ENCODE measurements around the gene NTM.

The NTM gene

GRCh38 chr11:132072858-132073211, 702.4 kb downstream of the NTM start:
- no peak overlapping the region for H3K4me2 ChIP-seq (ENCODE audit: low read depth, low read length, poor library complexity, severe bottlenecking)
- no peaks in the 10 kb centered on the region for H3K9me2 ChIP-seq (replicated peaks; ENCODE audit: low read depth, low read length)
- H4K20me1 ChIP-seq (ENCODE audit: insufficient read depth, low read length, poor library complexity, severe bottlenecking): no peaks in the 10 kb centered on the region
- no peak overlapping the region for H3K9ac ChIP-seq (ENCODE audit: low read depth, low read length, poor library complexity, severe bottlenecking)
- no peaks in the 10 kb centered on the region for H3K36me3 ChIP-seq (ENCODE audit: insufficient read depth, low read length)
- H3K9me3 ChIP-seq (ENCODE audit: insufficient read depth, low read depth, low read length): peaks cover 3% of the 10 kb centered on the region; the same call in 1 of the 2 replicates
- no peak overlapping the region for H3K4me3 ChIP-seq (ENCODE audit: low read length, poor library complexity, severe bottlenecking)
- no peaks in the 10 kb centered on the region for H3K27me3 ChIP-seq (ENCODE audit: insufficient read depth, low read length, poor library complexity, severe bottlenecking)
- no peaks in the 10 kb centered on the region for H3K79me2 ChIP-seq (ENCODE audit: insufficient read depth, low read length)
- H2AFZ ChIP-seq (ENCODE audit: low read length): no peak overlapping the region
- H3K4me1 ChIP-seq (ENCODE audit: insufficient read depth, low read length, poor library complexity, severe bottlenecking): no peaks in the 10 kb centered on the region
- TF ChIP-seq CTCF (conservative IDR thresholded peaks at IDR 0.05; ENCODE audit: low read length) (no peak), EZH2phosphoT487 (IDR thresholded peaks at IDR 0.05; ENCODE audit: borderline replicate concordance) (no peak)
- H3F3A ChIP-seq (ENCODE audit: low read depth): no peaks in the 10 kb centered on the region

- H3K27me3 ChIP-seq (ENCODE audit: insufficient read depth, low read length, poor library complexity, severe bottlenecking): no peaks in the 10 kb centered on the region
- H3F3A ChIP-seq (ENCODE audit: low read depth): no peaks in the 10 kb centered on the region
These were observed 703.4 kb downstream of the NTM start for GRCh38 chr11:132073787-132074186.

GRCh38 chr11:132075447-132075846, 705.0 kb downstream of the NTM start:
- no peaks in the 10 kb centered on the region for H3F3A ChIP-seq (ENCODE audit: low read depth)
- H3K9me2 ChIP-seq (replicated peaks; ENCODE audit: low read depth, low read length): no peaks in the 10 kb centered on the region
- H3K27me3 ChIP-seq (ENCODE audit: insufficient read depth, low read length, poor library complexity, severe bottlenecking): no peaks in the 10 kb centered on the region
- H3K9ac ChIP-seq (ENCODE audit: low read depth, low read length, poor library complexity, severe bottlenecking): no peak overlapping the region
- H3K4me3 ChIP-seq (ENCODE audit: low read length, poor library complexity, severe bottlenecking): no peak overlapping the region
- no peaks in the 10 kb centered on the region for H3K4me1 ChIP-seq (ENCODE audit: insufficient read depth, low read length, poor library complexity, severe bottlenecking)
- H3K36me3 ChIP-seq (ENCODE audit: insufficient read depth, low read length): no peaks in the 10 kb centered on the region
- H4K20me1 ChIP-seq (ENCODE audit: insufficient read depth, low read length, poor library complexity, severe bottlenecking): no peaks in the 10 kb centered on the region
- H3K4me2 ChIP-seq (ENCODE audit: low read depth, low read length, poor library complexity, severe bottlenecking): no peak overlapping the region
- H3K9me3 ChIP-seq (ENCODE audit: insufficient read depth, low read depth, low read length): no peaks in the 10 kb centered on the region
- no peak for TF ChIP-seq EZH2phosphoT487 (IDR thresholded peaks at IDR 0.05; ENCODE audit: borderline replicate concordance)
- H3K79me2 ChIP-seq (ENCODE audit: insufficient read depth, low read length): no peaks in the 10 kb centered on the region
- H2AFZ ChIP-seq (ENCODE audit: low read length): no peak overlapping the region

More at GRCh38 chr11:132073787-132074186, 703.4 kb downstream of the NTM start:
- Histone ChIP-seq H3K9me2 (replicated peaks; ENCODE audit: low read depth, low read length) (no peaks in the 10 kb centered on the region), H3K9ac (ENCODE audit: low read depth, low read length, poor library complexity, severe bottlenecking) (no peak overlapping the region), H3K4me1 (ENCODE audit: insufficient read depth, low read length, poor library complexity, severe bottlenecking) (no peaks in the 10 kb centered on the region), H3K9me3 (ENCODE audit: insufficient read depth, low read depth, low read length) (no peaks in the 10 kb centered on the region), H3K4me2 (ENCODE audit: low read depth, low read length, poor library complexity, severe bottlenecking) (no peak overlapping the region), H3K4me3 (ENCODE audit: low read length, poor library complexity, severe bottlenecking) (no peak overlapping the region), H3K79me2 (ENCODE audit: insufficient read depth, low read length) (no peaks in the 10 kb centered on the region), H2AFZ (ENCODE audit: low read length) (no peak overlapping the region), H3K36me3 (ENCODE audit: insufficient read depth, low read length) (no peaks in the 10 kb centered on the region), H4K20me1 (ENCODE audit: insufficient read depth, low read length, poor library complexity, severe bottlenecking) (no peaks in the 10 kb centered on the region)
- TF ChIP-seq CTCF (conservative IDR thresholded peaks at IDR 0.05; ENCODE audit: low read length) (no peak), EZH2phosphoT487 (IDR thresholded peaks at IDR 0.05; ENCODE audit: borderline replicate concordance) (no peak)

GRCh38 chr11:132077416-132077815, 707.0 kb downstream of the NTM start:
- H3F3A ChIP-seq (ENCODE audit: low read depth): no peaks in the 10 kb centered on the region
- H3K4me3 ChIP-seq (ENCODE audit: low read length, poor library complexity, severe bottlenecking): no peak overlapping the region
- H3K79me2 ChIP-seq (ENCODE audit: insufficient read depth, low read length): no peaks in the 10 kb centered on the region
- H3K9me3 ChIP-seq (ENCODE audit: insufficient read depth, low read depth, low read length): no peaks in the 10 kb centered on the region
- H3K4me2 ChIP-seq (ENCODE audit: low read depth, low read length, poor library complexity, severe bottlenecking): no peak overlapping the region
- no peaks in the 10 kb centered on the region for H3K4me1 ChIP-seq (ENCODE audit: insufficient read depth, low read length, poor library complexity, severe bottlenecking)
- no peaks in the 10 kb centered on the region for H3K36me3 ChIP-seq (ENCODE audit: insufficient read depth, low read length)
- TF ChIP-seq CTCF (conservative IDR thresholded peaks at IDR 0.05; ENCODE audit: low read length): no peak
- TF ChIP-seq EZH2phosphoT487 (IDR thresholded peaks at IDR 0.05; ENCODE audit: borderline replicate concordance): no peak
- H3K27me3 ChIP-seq (ENCODE audit: insufficient read depth, low read length, poor library complexity, severe bottlenecking): no peaks in the 10 kb centered on the region
- H2AFZ ChIP-seq (ENCODE audit: low read length): no peak overlapping the region
- H4K20me1 ChIP-seq (ENCODE audit: insufficient read depth, low read length, poor library complexity, severe bottlenecking): no peaks in the 10 kb centered on the region
- no peak overlapping the region for H3K9ac ChIP-seq (ENCODE audit: low read depth, low read length, poor library complexity, severe bottlenecking)
- H3K9me2 ChIP-seq (replicated peaks; ENCODE audit: low read depth, low read length): no peaks in the 10 kb centered on the region

Measured in Loucy (cell line).